CD4-positive, alpha-beta T cell (primary cell): ENCODE results near the gene KRAS. TPM values are rescaled to one million over a fixed set of nuclear protein-coding genes. Genes with fewer than 3 reads are reported as not detected.

Source experiments
- ATAC-seq: fragments of 200-7000 bp; cut with Tn5 transposase; one replicate; pipeline ENCODE4 v1.10.0; 2022; ENCODE audit warnings: mild to moderate bottlenecking; ENCODE audit not compliant: poor library complexity
- CTCF ChIA-PET: fragments of 350-600 bp; sonication (Branson Sonifier 250); formaldehyde crosslinking; loops from one replicate; lab custom pipeline; 2021; ENCODE audit warnings: antibody characterized with exemption, inconsistent platforms; lab: Charles Lee
- POLR2A ChIA-PET: fragments of 350-600 bp; sonication (Branson Sonifier 250); formaldehyde crosslinking; loops from one replicate; lab custom pipeline; 2021; ENCODE audit warnings: antibody characterized with exemption, inconsistent platforms; lab: Charles Lee
- DNase-seq, 14 experiments: peaks; one replicate each; pipeline ENCODE4 v3.0.0-alpha.2; 2013 to 2020; ENCODE audit warnings: mixed read lengths in 2 of 14
- H3K27ac ChIP-seq, 2 donors: one replicate each; pipeline versions ENCODE4 v1.5.1 to v1.7.0; 2013; ENCODE audit warnings: low read length in 2 of 2, low read depth in 1 of 2, mild to moderate bottlenecking in 1 of 2
- H3K27me3 ChIP-seq, 2 experiments: 1 replicate in 1 of 2; 2 replicates in 1 of 2; pipeline versions ENCODE4 v1.6.1 to v1.7.0; 2013; ENCODE audit warnings: low read length in 2 of 2, control low read depth in 1 of 2, mild to moderate bottlenecking in 1 of 2, moderate library complexity in 1 of 2; ENCODE audit not compliant: insufficient read depth in 2 of 2, control insufficient read depth in 1 of 2
- H3K36me3 ChIP-seq: one replicate; pipeline ENCODE4 v1.6.1; 2013; ENCODE audit warnings: low read length, control low read depth; ENCODE audit not compliant: insufficient read depth
- H3K4me1 ChIP-seq: one replicate; pipeline ENCODE4 v1.6.1; 2013; ENCODE audit warnings: low read length, control low read depth; ENCODE audit not compliant: insufficient read depth
- H3K4me3 ChIP-seq: one replicate; pipeline ENCODE4 v1.5.1; 2013; ENCODE audit warnings: mild to moderate bottlenecking, low read length, moderate library complexity
- H3K9me3 ChIP-seq, 2 experiments: 1 replicate in 1 of 2; 2 replicates in 1 of 2; pipeline versions ENCODE4 v1.6.1 to v1.7.0; 2013; ENCODE audit warnings: low read length in 2 of 2, mild to moderate bottlenecking in 2 of 2, control low read depth in 1 of 2, moderate library complexity in 1 of 2; ENCODE audit not compliant: control insufficient read depth in 1 of 2, insufficient read depth in 1 of 2
- H3K27ac Mint-ChIP-seq: one replicate; pipeline ENCODE4 v1.8.0; 2020; ENCODE audit warnings: mixed read lengths
- H3K27me3 Mint-ChIP-seq: one replicate; pipeline ENCODE4 v1.8.0; 2021; ENCODE audit warnings: mixed read lengths
- H3K36me3 Mint-ChIP-seq: one replicate; pipeline ENCODE4 v1.8.0; 2021; ENCODE audit warnings: low read depth, mixed read lengths
- H3K4me1 Mint-ChIP-seq: one replicate; pipeline ENCODE4 v1.8.0; 2021; ENCODE audit warnings: low read depth, mixed read lengths
- H3K4me3 Mint-ChIP-seq: one replicate; pipeline ENCODE4 v1.8.0; 2020; ENCODE audit warnings: mild to moderate bottlenecking, mixed read lengths
- H3K9me3 Mint-ChIP-seq: one replicate; pipeline ENCODE4 v1.8.0; 2020; ENCODE audit warnings: mixed read lengths
- intact Hi-C, 2 experiments: fragments of 100-400 bp; cut with DNase I in 1 of 2; cut with micrococcal nuclease in 1 of 2; formaldehyde crosslinking; loops; one replicate each; pipeline versions ENCODE4 v1.15.1 to v1.9.0; 2023 to 2025; cut with DNase I, micrococcal nuclease
- total RNA-seq, 174 experiments: library from RNA in 2 of 174; stranded (reverse) in 2 of 174; gene quantifications; one replicate each; pipeline ENCODE4 v1.2.3 and lab custom pipeline; 2021 to 2026
- TF ChIP-seq, protein P1 (sequence below): fragments of 200-600 bp; IDR thresholded peaks from one replicate; pipeline ENCODE4 v1.8.0; 2022; ENCODE audit warnings: antibody characterized with exemption, mild to moderate bottlenecking

KRAS gene
- total RNA-seq, 2 experiments from 2014 or later = 45.0 to 48.7 TPM

DNA sequence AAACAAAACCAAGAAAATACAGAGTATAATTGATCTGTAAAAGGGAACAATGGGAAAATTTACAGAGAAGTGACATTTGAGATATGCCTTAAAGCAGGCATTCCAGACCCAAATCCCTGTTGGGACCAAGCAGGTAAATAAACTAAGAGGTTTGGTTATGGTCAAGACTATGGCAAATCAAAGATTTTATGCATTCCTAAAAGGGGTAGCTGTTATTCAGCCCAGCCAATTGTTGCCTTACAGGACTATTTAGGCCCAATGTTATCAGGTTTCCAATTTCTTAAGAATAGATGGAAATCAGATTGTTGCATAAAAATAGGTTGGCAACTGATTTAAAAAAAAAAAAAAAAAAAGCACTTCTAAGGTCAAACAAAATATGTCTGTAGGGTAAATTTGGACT is 61.1 kb downstream of the KRAS start:
- no peaks in the 10 kb centered on the region for H3K36me3 Mint-ChIP-seq
- no peaks in the 10 kb centered on the region for H3K27me3 ChIP-seq
- H3K27ac Mint-ChIP-seq = no peak overlapping the region
- H3K9me3 ChIP-seq = no peaks in the 10 kb centered on the region
- H3K36me3 ChIP-seq = no peaks in the 10 kb centered on the region
- ATAC-seq = no peak
- TF ChIP-seq, protein P1, sequence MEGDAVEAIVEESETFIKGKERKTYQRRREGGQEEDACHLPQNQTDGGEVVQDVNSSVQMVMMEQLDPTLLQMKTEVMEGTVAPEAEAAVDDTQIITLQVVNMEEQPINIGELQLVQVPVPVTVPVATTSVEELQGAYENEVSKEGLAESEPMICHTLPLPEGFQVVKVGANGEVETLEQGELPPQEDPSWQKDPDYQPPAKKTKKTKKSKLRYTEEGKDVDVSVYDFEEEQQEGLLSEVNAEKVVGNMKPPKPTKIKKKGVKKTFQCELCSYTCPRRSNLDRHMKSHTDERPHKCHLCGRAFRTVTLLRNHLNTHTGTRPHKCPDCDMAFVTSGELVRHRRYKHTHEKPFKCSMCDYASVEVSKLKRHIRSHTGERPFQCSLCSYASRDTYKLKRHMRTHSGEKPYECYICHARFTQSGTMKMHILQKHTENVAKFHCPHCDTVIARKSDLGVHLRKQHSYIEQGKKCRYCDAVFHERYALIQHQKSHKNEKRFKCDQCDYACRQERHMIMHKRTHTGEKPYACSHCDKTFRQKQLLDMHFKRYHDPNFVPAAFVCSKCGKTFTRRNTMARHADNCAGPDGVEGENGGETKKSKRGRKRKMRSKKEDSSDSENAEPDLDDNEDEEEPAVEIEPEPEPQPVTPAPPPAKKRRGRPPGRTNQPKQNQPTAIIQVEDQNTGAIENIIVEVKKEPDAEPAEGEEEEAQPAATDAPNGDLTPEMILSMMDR = no peak
- no peak overlapping the region for H3K4me3 ChIP-seq
- intact Hi-C loops = loop anchor here in 1 of 2 experiments (5.0 kb wide), 2 partner anchors 32 to 132 kb away; no protein-coding TSS in a partner anchor
- no peaks in the 10 kb centered on the region for H3K9me3 Mint-ChIP-seq
- peaks cover 9% of the 10 kb centered on the region for H3K4me1 ChIP-seq
- no peak for DNase-seq
- no peak overlapping the region for H3K4me3 Mint-ChIP-seq
- H3K4me1 Mint-ChIP-seq = peaks cover 25% of the 10 kb centered on the region
- ChIA-PET POLR2A (no interaction called here), CTCF (interaction anchor here (1.1 kb wide), 1 partner anchor 35 kb away, joined by 3 read pairs; no protein-coding TSS in a partner anchor)
- no peak overlapping the region for H3K27ac ChIP-seq
- H3K27me3 Mint-ChIP-seq = no peaks in the 10 kb centered on the region

DNA sequence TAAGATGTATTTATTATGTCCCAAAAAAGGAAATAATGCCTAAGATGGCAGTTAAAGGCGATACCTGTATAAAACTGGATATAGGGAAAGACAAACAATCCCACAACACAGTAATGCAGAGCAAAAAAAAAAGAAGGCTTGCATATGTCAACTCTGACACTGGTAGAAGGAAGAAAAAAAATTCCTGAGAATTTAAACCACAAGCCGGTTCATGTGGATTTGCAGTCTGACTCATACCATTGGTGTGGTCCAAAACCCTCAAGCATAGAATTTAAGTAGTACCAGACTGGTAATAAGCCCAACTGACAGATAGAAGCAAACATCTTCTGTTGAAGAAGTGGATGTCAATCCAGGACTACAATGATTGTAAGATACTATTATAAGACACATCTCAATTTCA is 62.9 kb downstream of the KRAS start:
- H3K27ac Mint-ChIP-seq = no peak overlapping the region
- intact Hi-C loops = loop anchor here (2.0 to 5.0 kb wide), 2 partner anchors 130 to 135 kb away; a partner anchor contains a TSS
- H3K4me1 Mint-ChIP-seq = peaks cover 17% of the 10 kb centered on the region
- ATAC-seq (no peak), DNase-seq (no peak)
- ChIA-PET POLR2A (interaction anchor here (1.0 to 1.7 kb wide), 2 partner anchors 8 to 135 kb away, joined by 3 to 6 read pairs; a partner anchor contains a TSS), CTCF (no interaction called here)
- no peak overlapping the region for H3K27ac ChIP-seq
- H3K9me3 ChIP-seq = no peaks in the 10 kb centered on the region
- TF ChIP-seq, protein P1 = no peak
- H3K9me3 Mint-ChIP-seq = no peaks in the 10 kb centered on the region
- no peaks in the 10 kb centered on the region for H3K27me3 ChIP-seq
- H3K4me3 Mint-ChIP-seq = no peak overlapping the region
- H3K36me3 Mint-ChIP-seq = no peaks in the 10 kb centered on the region
- no peaks in the 10 kb centered on the region for H3K4me1 ChIP-seq
- no peaks in the 10 kb centered on the region for H3K27me3 Mint-ChIP-seq
- H3K36me3 ChIP-seq = no peaks in the 10 kb centered on the region
- H3K4me3 ChIP-seq = no peak overlapping the region

DNA sequence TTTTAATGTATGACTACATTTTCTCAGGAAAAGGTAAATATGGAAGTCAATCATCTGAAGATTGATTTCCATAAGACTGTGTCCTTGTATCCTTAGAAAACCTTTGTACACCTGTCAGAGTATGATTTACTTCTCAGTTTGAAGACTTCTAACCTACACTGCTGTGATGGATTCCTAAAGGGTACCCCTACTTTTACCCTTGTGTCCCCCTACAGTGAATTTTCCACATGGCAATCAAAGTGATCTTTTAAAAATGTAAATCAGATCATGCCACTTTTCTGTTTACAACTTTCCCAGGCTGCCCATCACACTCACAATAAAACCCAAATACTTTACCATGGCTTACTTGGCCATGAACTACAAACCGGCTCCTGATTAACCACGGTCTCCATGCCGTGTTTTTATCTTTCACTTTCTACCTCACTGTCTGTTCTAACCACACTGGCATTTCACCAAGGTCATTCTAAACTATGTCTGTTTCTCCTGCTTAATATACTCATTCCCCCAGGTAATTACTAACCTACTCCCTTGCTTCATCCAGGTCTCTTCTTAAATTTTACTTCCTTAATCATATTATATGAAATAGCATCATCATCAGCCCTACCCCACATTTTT is 63.8 kb downstream of the KRAS start:
- no peaks in the 10 kb centered on the region for H3K9me3 ChIP-seq
- no peaks in the 10 kb centered on the region for H3K27me3 Mint-ChIP-seq
- intact Hi-C loops = loop anchor here (2.0 to 5.0 kb wide), 2 partner anchors 130 to 134 kb away; a partner anchor contains a TSS
- H3K4me3 ChIP-seq = peak overlapping the region; percentile 42
- no peaks in the 10 kb centered on the region for H3K27me3 ChIP-seq
- ChIA-PET POLR2A (interaction anchor here (0.7 to 1.7 kb wide), 6 partner anchors 8 to 198 kb away, joined by 3 to 12 read pairs (median 4); partner anchors contain the start of genes DNAI7, ETFRF1 and KRAS), CTCF (interaction anchor here (0.9 to 1.0 kb wide), 2 partner anchors 8 to 32 kb away, joined by 3 read pairs; partner anchors contain the start of gene DNAI7)
- H3K4me3 Mint-ChIP-seq = peak overlapping the region; percentile 81
- TF ChIP-seq, protein P1 = no peak
- no peaks in the 10 kb centered on the region for H3K36me3 ChIP-seq
- H3K36me3 Mint-ChIP-seq = no peaks in the 10 kb centered on the region
- ATAC-seq (peak; percentile 73), DNase-seq (peak in 4 of 14 experiments; percentile 32 to 56 (median 55))
- peaks cover 17% of the 10 kb centered on the region for H3K4me1 Mint-ChIP-seq
- H3K4me1 ChIP-seq = no peaks in the 10 kb centered on the region
- peak overlapping the region; percentile 78 for H3K27ac Mint-ChIP-seq
- peak overlapping the region; percentile 7 to 11 for H3K27ac ChIP-seq
- no peaks in the 10 kb centered on the region for H3K9me3 Mint-ChIP-seq
